WTC11 (cell line): ENCODE measurements around the gene ABHD6. TPM values are rescaled to one million over a fixed set of nuclear protein-coding genes. Genes with fewer than 3 reads are reported as not detected.
A peak's percentile ranks its signal among the peaks of the same experiment; 100 is the strongest.

Experiments
- ATAC-seq: fragments of 200-7000 bp; cut with Tn5 transposase; 2 replicates; pipeline ENCODE4 v1.10.0; 2021; ENCODE audit warnings: mild to moderate bottlenecking, moderate library complexity
- CTCF ChIA-PET: fragments of 300-600 bp; sonication (Branson Sonifier 250); formaldehyde crosslinking; loops from one replicate; lab custom pipeline; 2021; ENCODE audit warnings: antibody characterized with exemption; lab: Charles Lee
- POLR2A ChIA-PET: fragments of 350-600 bp; sonication (Branson Sonifier 250); formaldehyde crosslinking; loops from one replicate; lab custom pipeline; 2021; ENCODE audit warnings: antibody characterized with exemption; lab: Charles Lee
- DNase-seq: peaks from one replicate; pipeline ENCODE4 v3.0.0; 2021; ENCODE audit warnings: low spot score
- H3K27ac Mint-ChIP-seq: 2 replicates; pipeline ENCODE4 v1.8.0; 2021; ENCODE audit warnings: mixed read lengths
- H3K27me3 Mint-ChIP-seq: 2 replicates; pipeline ENCODE4 v1.8.0; 2021; ENCODE audit warnings: low read depth, mild to moderate bottlenecking, moderate library complexity, mixed read lengths
- H3K36me3 Mint-ChIP-seq: 2 replicates; pipeline ENCODE4 v1.8.0; 2021; ENCODE audit warnings: mixed read lengths
- H3K4me1 Mint-ChIP-seq: 2 replicates; pipeline ENCODE4 v1.8.0; 2022; ENCODE audit warnings: mixed read lengths
- H3K4me3 Mint-ChIP-seq: 2 replicates; pipeline ENCODE4 v1.8.0; 2021; ENCODE audit warnings: mild to moderate bottlenecking, moderate library complexity, mixed read lengths
- H3K9me3 Mint-ChIP-seq: 2 replicates; pipeline ENCODE4 v1.8.0; 2021; ENCODE audit warnings: mixed read lengths
- AFF4 ChIP-seq: sonication (generic); formaldehyde crosslinking; IDR thresholded peaks from 2 replicates; pipeline ENCODE4 v1.8.1; 2023; ENCODE audit warnings: mild to moderate bottlenecking, missing genetic modification reagents, borderline replicate concordance
- ATF6 ChIP-seq: sonication (generic); formaldehyde crosslinking; IDR thresholded peaks from 2 replicates; pipeline ENCODE4 v1.8.1; 2023; ENCODE audit warnings: mild to moderate bottlenecking, missing genetic modification reagents
- E2F1 ChIP-seq: sonication (generic); formaldehyde crosslinking; IDR thresholded peaks from 2 replicates; pipeline ENCODE4 v1.8.0; 2022; ENCODE audit warnings: mild to moderate bottlenecking, missing genetic modification reagents
- ESRRA ChIP-seq: sonication (generic); formaldehyde crosslinking; IDR thresholded peaks from 2 replicates; pipeline ENCODE4 v1.8.1; 2022; ENCODE audit warnings: mild to moderate bottlenecking, missing genetic modification reagents, borderline replicate concordance
- GABPB1 ChIP-seq: sonication (generic); formaldehyde crosslinking; IDR thresholded peaks from 2 replicates; pipeline ENCODE4 v1.8.1; 2023; ENCODE audit warnings: mild to moderate bottlenecking, missing genetic modification reagents
- GTF2I ChIP-seq: fragments of 250-450 bp; sonication (Bioruptor Pico); conservative IDR thresholded peaks from 2 replicates; pipeline ENCODE4 v1.4.0; 2021; ENCODE audit warnings: mild to moderate bottlenecking
- JAZF1 ChIP-seq: fragments of 250-450 bp; sonication (Bioruptor Pico); IDR thresholded peaks from 2 replicates; pipeline ENCODE4 v1.9.0; 2021; ENCODE audit warnings: moderate library complexity, mild to moderate bottlenecking, inconsistent platforms
- MXD4 ChIP-seq: fragments of 250-450 bp; sonication (Bioruptor Pico); IDR thresholded peaks from 2 replicates; pipeline ENCODE4 v1.8.0; 2021; ENCODE audit warnings: mild to moderate bottlenecking, moderate library complexity, borderline replicate concordance
- MYBL2 ChIP-seq: sonication (generic); formaldehyde crosslinking; IDR thresholded peaks from 2 replicates; pipeline ENCODE4 v1.8.1; 2023; ENCODE audit warnings: mild to moderate bottlenecking, moderate library complexity, missing genetic modification reagents
- SP1 ChIP-seq: sonication (generic); formaldehyde crosslinking; conservative IDR thresholded peaks from 2 replicates; pipeline ENCODE4 v1.8.1; 2022; ENCODE audit warnings: missing genetic modification reagents
- total RNA-seq: library from RNA; stranded (reverse); gene quantifications from 3 replicates; pipeline ENCODE4 v1.2.3, GENCODE V29; 2021
- TF ChIP-seq, protein P1 (sequence below): sonication (generic); formaldehyde crosslinking; IDR thresholded peaks from 2 replicates; pipeline ENCODE4 v1.8.1; 2023; ENCODE audit warnings: mild to moderate bottlenecking, missing genetic modification reagents
- TF ChIP-seq, protein P2 (sequence below): fragments of 250-450 bp; sonication (Bioruptor Pico); IDR thresholded peaks from 2 replicates; pipeline ENCODE4 v1.9.0; 2021; ENCODE audit warnings: mild to moderate bottlenecking
- TF ChIP-seq, protein P3 (sequence below): sonication (generic); formaldehyde crosslinking; IDR thresholded peaks from 2 replicates; pipeline ENCODE4 v1.8.1; 2022; ENCODE audit warnings: missing genetic modification reagents, borderline replicate concordance

The ABHD6 gene
- total RNA-seq, 1 experiment from 2014 or later, result 5.4 TPM

- TF ChIP-seq AFF4 (no peak), GABPB1 (CRISPR knock-in tag) (peak; percentile 29; the same call in 1 of the 2 replicates)
- TF ChIP-seq, protein P1, sequence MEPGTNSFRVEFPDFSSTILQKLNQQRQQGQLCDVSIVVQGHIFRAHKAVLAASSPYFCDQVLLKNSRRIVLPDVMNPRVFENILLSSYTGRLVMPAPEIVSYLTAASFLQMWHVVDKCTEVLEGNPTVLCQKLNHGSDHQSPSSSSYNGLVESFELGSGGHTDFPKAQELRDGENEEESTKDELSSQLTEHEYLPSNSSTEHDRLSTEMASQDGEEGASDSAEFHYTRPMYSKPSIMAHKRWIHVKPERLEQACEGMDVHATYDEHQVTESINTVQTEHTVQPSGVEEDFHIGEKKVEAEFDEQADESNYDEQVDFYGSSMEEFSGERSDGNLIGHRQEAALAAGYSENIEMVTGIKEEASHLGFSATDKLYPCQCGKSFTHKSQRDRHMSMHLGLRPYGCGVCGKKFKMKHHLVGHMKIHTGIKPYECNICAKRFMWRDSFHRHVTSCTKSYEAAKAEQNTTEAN, result no peak
Measured at GRCh38 chr3:58217209-58217811, 20.3 kb upstream of the ABHD6 start (continued).

DNA sequence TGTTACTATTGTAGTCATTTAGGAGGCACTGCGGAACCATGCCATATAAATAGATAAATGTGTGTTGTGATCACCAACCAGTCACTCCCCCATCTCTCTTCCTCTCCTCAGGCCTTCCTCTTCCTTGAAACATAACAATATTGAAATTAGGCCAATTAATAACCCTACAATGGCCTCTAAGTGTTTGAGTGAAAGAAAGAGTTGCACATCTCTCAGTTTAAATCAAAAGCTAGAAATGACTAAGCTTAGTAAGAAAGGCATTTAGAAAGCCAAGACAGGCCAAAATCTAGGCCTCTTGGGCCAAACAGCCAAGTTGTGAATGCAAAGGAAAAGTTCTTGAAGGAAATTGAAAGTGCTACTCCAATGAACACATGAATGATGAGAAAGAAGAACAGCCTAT, 18.7 kb upstream of the ABHD6 start:
- no peak for ATAC-seq
- Mint-ChIP-seq H3K27ac (no peak overlapping the region), H3K36me3 (no peaks in the 10 kb centered on the region), H3K9me3 (no peaks in the 10 kb centered on the region), H3K4me3 (no peak overlapping the region)
- ChIA-PET CTCF (interaction anchor here (1.1 to 3.8 kb wide), 4 partner anchors 14 to 87 kb away, joined by 4 to 118 read pairs (median 26); partner anchors contain the start of genes HTD2 and RPP14), POLR2A (no interaction called here)
- TF ChIP-seq SP1 (CRISPR knock-in tag) (no peak), MYBL2 (CRISPR knock-in tag) (no peak), E2F1 (CRISPR knock-in tag) (no peak), JAZF1 (CRISPR knock-in tag) (no peak), ATF6 (CRISPR knock-in tag) (no peak), MXD4 (CRISPR knock-in tag) (no peak), ESRRA (CRISPR knock-in tag) (no peak), GTF2I (CRISPR knock-in tag) (no peak)
- TF ChIP-seq, protein P1, result no peak
- TF ChIP-seq, protein P2, sequence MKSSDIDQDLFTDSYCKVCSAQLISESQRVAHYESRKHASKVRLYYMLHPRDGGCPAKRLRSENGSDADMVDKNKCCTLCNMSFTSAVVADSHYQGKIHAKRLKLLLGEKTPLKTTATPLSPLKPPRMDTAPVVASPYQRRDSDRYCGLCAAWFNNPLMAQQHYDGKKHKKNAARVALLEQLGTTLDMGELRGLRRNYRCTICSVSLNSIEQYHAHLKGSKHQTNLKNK (CRISPR knock-in tag), result no peak
- TF ChIP-seq, protein P3, sequence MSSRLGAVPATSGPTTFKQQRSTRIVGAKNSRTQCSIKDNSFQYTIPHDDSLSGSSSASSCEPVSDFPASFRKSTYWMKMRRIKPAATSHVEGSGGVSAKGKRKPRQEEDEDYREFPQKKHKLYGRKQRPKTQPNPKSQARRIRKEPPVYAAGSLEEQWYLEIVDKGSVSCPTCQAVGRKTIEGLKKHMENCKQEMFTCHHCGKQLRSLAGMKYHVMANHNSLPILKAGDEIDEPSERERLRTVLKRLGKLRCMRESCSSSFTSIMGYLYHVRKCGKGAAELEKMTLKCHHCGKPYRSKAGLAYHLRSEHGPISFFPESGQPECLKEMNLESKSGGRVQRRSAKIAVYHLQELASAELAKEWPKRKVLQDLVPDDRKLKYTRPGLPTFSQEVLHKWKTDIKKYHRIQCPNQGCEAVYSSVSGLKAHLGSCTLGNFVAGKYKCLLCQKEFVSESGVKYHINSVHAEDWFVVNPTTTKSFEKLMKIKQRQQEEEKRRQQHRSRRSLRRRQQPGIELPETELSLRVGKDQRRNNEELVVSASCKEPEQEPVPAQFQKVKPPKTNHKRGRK, result no peak
- TF ChIP-seq, all 79 proteins: peak for 0
- H3K27me3 Mint-ChIP-seq, result no peaks in the 10 kb centered on the region
- peaks cover 14% of the 10 kb centered on the region for H3K4me1 Mint-ChIP-seq
- DNase-seq, result no peak
